Fibroblast of lung (primary cell): ENCODE measurements around the gene PSMB2. TPM values are rescaled to one million over a fixed set of nuclear protein-coding genes. Genes with fewer than 3 reads are reported as not detected.

Experiments
- DNase-seq, 2 donors: peaks; one replicate each; pipeline versions ENCODE4 v3.0.0 to v3.0.0-alpha.2; 2010; ENCODE audit warnings: low read depth in 2 of 2
- H2AFZ ChIP-seq: 2 replicates; pipeline ENCODE4 v1.5.1; 2012; ENCODE audit warnings: low read length, control low read depth, inconsistent platforms
- H3K27ac ChIP-seq: 2 replicates; pipeline ENCODE4 v1.5.1; 2011; ENCODE audit warnings: low read length, control low read depth; ENCODE audit not compliant: insufficient read depth
- H3K27me3 ChIP-seq: 2 replicates; pipeline ENCODE4 v1.5.1; 2011; ENCODE audit warnings: mild to moderate bottlenecking, low read length; ENCODE audit not compliant: control insufficient read depth, insufficient read depth
- H3K36me3 ChIP-seq: 2 replicates; pipeline ENCODE4 v1.5.1; 2011; ENCODE audit warnings: low read length; ENCODE audit not compliant: control insufficient read depth, insufficient read depth
- H3K4me1 ChIP-seq: 2 replicates; pipeline ENCODE4 v1.5.1; 2011; ENCODE audit warnings: low read length; ENCODE audit not compliant: control insufficient read depth, insufficient read depth; ENCODE audit errors: extremely low read depth
- H3K4me2 ChIP-seq: 2 replicates; pipeline ENCODE4 v1.5.1; 2011; ENCODE audit warnings: low read length, control low read depth; ENCODE audit not compliant: insufficient read depth; ENCODE audit errors: extremely low read depth
- H3K4me3 ChIP-seq, 4 experiments: fragments of 200-600 bp in 1 of 4; sonication (generic) in 1 of 4; replicated peaks in 1 of 4; 2 replicates each; pipeline ENCODE4 v1.5.1; 2011 to 2016; ENCODE audit warnings: low read length in 4 of 4, low read depth in 3 of 4, mild to moderate bottlenecking in 3 of 4, control low read depth in 2 of 4, inconsistent platforms in 1 of 4, mixed read lengths in 1 of 4; ENCODE audit not compliant: insufficient read depth in 1 of 4; ENCODE audit errors: control extremely low read depth in 1 of 4
- H3K79me2 ChIP-seq: 2 replicates; pipeline ENCODE4 v1.5.1; 2012; ENCODE audit warnings: mild to moderate bottlenecking, low read length, inconsistent platforms; ENCODE audit not compliant: control insufficient read depth, insufficient read depth
- H3K9ac ChIP-seq: 2 replicates; pipeline ENCODE4 v1.5.1; 2011; ENCODE audit warnings: mild to moderate bottlenecking, low read length, control low read depth; ENCODE audit not compliant: insufficient read depth
- H3K9me3 ChIP-seq: 2 replicates; pipeline ENCODE4 v1.5.1; 2012; ENCODE audit warnings: low read depth, low read length; ENCODE audit not compliant: control insufficient read depth, insufficient read depth
- H4K20me1 ChIP-seq: 2 replicates; pipeline ENCODE4 v1.5.1; 2011; ENCODE audit warnings: low read length; ENCODE audit not compliant: control insufficient read depth, insufficient read depth; ENCODE audit errors: extremely low read depth
- EZH2 ChIP-seq: IDR thresholded peaks from 2 replicates; pipeline ENCODE4 v1.5.1; 2012; ENCODE audit warnings: low read length, control low read depth, mild to moderate bottlenecking; ENCODE audit errors: missing control alignments
- polyA plus RNA-seq, 2 donors: library from polyadenylated mRNA; depleted of rRNA in 1 of 2; stranded (reverse) in 1 of 2; unstranded in 1 of 2; fragments of >200 nt; gene quantifications; 2 replicates each; pipeline ENCODE4 v1.2.1, GENCODE V29; 2011 to 2012; ENCODE audit warnings: missing spikeins in 1 of 2
- total RNA-seq: library from RNA; depleted of rRNA; stranded (reverse); fragments of >200 nt; gene quantifications from 2 replicates; pipeline ENCODE4 v1.2.1, GENCODE V29; 2014
- TF ChIP-seq, protein P1 (sequence below), 2 donors: IDR thresholded peaks in 1 of 2; conservative IDR thresholded peaks in 1 of 2; 1 replicate in 1 of 2; 2 replicates in 1 of 2; pipeline ENCODE4 v1.5.1; 2011 to 2012; ENCODE audit warnings: low read length in 2 of 2, control low read depth in 1 of 2, inconsistent platforms in 1 of 2, low read depth in 1 of 2, mild to moderate bottlenecking in 1 of 2

Gene PSMB2
- total and polyA plus RNA-seq, 2 donors (not counting 1 experiment from before 2014, with no cell fraction given): 18.3 to 66.8 TPM

DNA sequence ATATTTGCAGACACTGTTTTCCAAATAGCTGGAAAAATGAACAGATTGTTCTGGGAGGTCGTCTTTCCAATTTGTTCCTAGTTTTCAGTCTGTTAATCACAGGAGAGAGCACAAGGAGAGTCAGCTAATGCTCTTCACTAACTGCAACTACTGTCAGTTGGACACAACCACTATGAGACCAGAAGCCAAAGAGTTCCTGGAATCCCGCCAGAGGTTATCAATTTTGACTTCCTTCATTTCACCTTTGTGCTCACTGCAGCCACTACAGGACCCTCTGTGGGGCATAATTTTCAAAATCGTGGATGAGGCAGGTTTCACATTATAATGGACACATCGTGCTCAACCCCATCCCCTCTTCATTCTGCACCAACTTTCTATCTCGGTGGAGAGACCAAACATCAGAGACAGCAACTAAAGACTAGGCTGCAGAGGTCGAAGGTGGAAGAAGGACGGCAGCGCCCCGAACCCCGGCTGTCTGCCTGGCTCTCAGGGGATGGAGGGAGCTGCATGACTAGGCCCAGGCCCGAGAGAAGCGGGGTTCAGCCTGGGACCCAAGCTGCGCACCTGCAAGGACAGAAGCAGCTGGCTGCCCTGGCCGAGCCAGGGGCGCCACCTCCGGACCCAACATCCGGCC, 84.7 kb downstream of the PSMB2 start:
- Histone ChIP-seq H3K36me3 (peaks cover 5% of the 10 kb centered on the region), H2AFZ (no peak overlapping the region), H3K9me3 (no peaks in the 10 kb centered on the region), H3K27me3 (no peaks in the 10 kb centered on the region), H3K4me2 (peak overlapping the region; percentile 93), H4K20me1 (no peaks in the 10 kb centered on the region), H3K4me3 (peak overlapping the region; percentile 83 to 97 (median 92)), H3K27ac (peak overlapping the region; percentile 88), H3K9ac (peak overlapping the region; percentile 90), H3K4me1 (peaks cover 7% of the 10 kb centered on the region), H3K79me2 (peaks cover 18% of the 10 kb centered on the region)
- TF ChIP-seq, protein P1, sequence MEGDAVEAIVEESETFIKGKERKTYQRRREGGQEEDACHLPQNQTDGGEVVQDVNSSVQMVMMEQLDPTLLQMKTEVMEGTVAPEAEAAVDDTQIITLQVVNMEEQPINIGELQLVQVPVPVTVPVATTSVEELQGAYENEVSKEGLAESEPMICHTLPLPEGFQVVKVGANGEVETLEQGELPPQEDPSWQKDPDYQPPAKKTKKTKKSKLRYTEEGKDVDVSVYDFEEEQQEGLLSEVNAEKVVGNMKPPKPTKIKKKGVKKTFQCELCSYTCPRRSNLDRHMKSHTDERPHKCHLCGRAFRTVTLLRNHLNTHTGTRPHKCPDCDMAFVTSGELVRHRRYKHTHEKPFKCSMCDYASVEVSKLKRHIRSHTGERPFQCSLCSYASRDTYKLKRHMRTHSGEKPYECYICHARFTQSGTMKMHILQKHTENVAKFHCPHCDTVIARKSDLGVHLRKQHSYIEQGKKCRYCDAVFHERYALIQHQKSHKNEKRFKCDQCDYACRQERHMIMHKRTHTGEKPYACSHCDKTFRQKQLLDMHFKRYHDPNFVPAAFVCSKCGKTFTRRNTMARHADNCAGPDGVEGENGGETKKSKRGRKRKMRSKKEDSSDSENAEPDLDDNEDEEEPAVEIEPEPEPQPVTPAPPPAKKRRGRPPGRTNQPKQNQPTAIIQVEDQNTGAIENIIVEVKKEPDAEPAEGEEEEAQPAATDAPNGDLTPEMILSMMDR (conservative IDR thresholded peaks at IDR 0.05 in 1 of 2, IDR thresholded peaks at IDR 0.05 in 1 of 2; ENCODE audit: low read depth in 1 of 2, low read length in 2 of 2): no peak
- TF ChIP-seq EZH2: no peak
- no peak for DNase-seq

DNA sequence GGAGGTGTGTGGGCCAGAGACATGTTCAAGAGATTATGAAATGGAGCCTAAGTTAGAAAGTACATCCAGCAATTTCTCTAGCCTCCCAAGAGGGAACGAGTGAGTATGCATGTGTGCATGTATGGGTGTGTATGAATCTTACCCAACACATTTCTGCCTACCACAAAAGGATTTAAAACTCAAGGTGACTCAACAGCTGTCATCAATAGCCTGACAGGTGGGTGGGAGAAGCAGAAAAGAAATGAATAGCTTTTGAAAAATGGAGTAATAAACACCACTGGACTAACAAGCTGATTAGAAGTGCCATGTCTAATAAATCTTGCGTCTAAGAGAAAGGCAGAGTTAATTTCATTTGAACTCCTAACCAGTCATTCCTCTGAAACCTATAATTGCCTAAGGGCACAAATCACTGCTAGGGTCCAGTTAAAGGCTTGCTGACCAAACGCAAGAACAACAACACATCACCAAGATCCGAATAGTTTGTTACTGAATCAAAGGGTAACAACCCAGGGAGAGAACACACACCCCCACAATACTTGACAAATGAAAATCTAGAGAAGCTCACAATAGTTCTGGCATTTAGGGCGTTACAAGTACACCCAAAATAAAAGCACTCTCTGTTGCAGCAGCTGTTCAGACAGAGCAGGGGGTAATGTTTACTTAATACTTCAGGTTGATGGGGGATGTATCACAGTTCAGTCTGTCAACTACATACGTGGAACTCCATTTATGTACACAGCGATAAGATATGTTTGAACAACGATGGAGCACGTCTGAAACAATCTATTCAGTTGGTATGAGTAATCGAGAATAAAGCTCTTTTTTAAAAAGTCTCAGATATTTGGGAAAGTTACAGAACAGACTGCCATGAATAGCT, 85.5 kb downstream of the PSMB2 start:
- Histone ChIP-seq H3K9ac (no peak overlapping the region), H3K4me1 (peaks cover 7% of the 10 kb centered on the region), H3K9me3 (no peaks in the 10 kb centered on the region), H3K27me3 (no peaks in the 10 kb centered on the region), H3K27ac (no peak overlapping the region), H3K36me3 (peaks cover 2% of the 10 kb centered on the region), H3K4me2 (peak overlapping the region; percentile 93), H3K79me2 (peaks cover 18% of the 10 kb centered on the region), H4K20me1 (no peaks in the 10 kb centered on the region), H2AFZ (no peak overlapping the region), H3K4me3 (peak overlapping the region; percentile 83 to 97 (median 92))
- DNase-seq: peak in 1 of 2 donors; percentile 80
- no peak for TF ChIP-seq EZH2
- TF ChIP-seq, protein P1 (conservative IDR thresholded peaks at IDR 0.05 in 1 of 2, IDR thresholded peaks at IDR 0.05 in 1 of 2; ENCODE audit: low read depth in 1 of 2, low read length in 2 of 2): no peak

DNA sequence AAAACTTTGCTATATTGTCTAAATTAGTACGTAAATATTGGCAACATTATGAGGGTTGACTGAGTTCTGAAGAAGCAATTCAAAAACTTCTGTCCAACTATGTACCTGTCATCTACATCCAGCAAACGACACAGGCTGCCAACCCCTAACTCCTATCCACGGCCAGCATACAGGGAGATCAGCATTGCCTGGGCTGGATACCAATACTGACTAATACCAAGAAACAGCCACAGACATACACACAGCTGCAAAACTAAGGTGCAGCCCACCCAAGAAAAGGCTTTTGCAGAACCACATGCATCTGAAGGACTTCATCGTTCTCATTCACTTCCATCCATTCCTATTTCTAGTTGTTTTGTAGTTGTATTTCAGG, 86.1 kb downstream of the PSMB2 start:
- H3K27me3 ChIP-seq: no peaks in the 10 kb centered on the region
- H3K4me2 ChIP-seq: peak overlapping the region; percentile 33
- no peaks in the 10 kb centered on the region for H4K20me1 ChIP-seq
- peak overlapping the region in 2 of 4 experiments; percentile 8 to 97 for H3K4me3 ChIP-seq
- H3K27ac ChIP-seq: no peak overlapping the region
- H3K36me3 ChIP-seq: peaks cover 2% of the 10 kb centered on the region
- DNase-seq: no peak
- TF ChIP-seq, protein P1 (conservative IDR thresholded peaks at IDR 0.05 in 1 of 2, IDR thresholded peaks at IDR 0.05 in 1 of 2; ENCODE audit: low read depth in 1 of 2, low read length in 2 of 2): no peak
- no peak for TF ChIP-seq EZH2
- H3K4me1 ChIP-seq: peaks cover 7% of the 10 kb centered on the region
- no peak overlapping the region for H2AFZ ChIP-seq
- no peaks in the 10 kb centered on the region for H3K9me3 ChIP-seq
- no peak overlapping the region for H3K9ac ChIP-seq
- H3K79me2 ChIP-seq: peaks cover 18% of the 10 kb centered on the region
